Activated CD4-positive, alpha-beta memory T cell treated with anti-CD3 and anti-CD28 coated beads, Interleukin-2, amount 10 ng/mL, durations not matched to agents 7 days and 5 days (primary cell): ENCODE data around the gene RDH8. TPM values are rescaled to one million over a fixed set of nuclear protein-coding genes. Genes with fewer than 3 reads are reported as not detected.

ENCODE experiments used
- CTCF ChIA-PET: fragments of 350-600 bp; sonication (Branson Sonifier 250); formaldehyde crosslinking; loops from one replicate; lab custom pipeline; 2021; ENCODE audit warnings: antibody characterized with exemption, inconsistent platforms; lab: Charles Lee
- POLR2A ChIA-PET: fragments of 350-600 bp; sonication (Branson Sonifier 250); formaldehyde crosslinking; loops from one replicate; lab custom pipeline; 2021; ENCODE audit warnings: antibody characterized with exemption; lab: Charles Lee
- DNase-seq: peaks from one replicate; pipeline ENCODE4 v3.0.0-alpha.2; 2020
- H3K27ac Mint-ChIP-seq: one replicate; pipeline ENCODE4 v1.8.0; 2021; ENCODE audit warnings: mild to moderate bottlenecking, mixed read lengths
- H3K27me3 Mint-ChIP-seq: one replicate; pipeline ENCODE4 v1.8.0; 2021; ENCODE audit warnings: mixed read lengths
- H3K36me3 Mint-ChIP-seq: one replicate; pipeline ENCODE4 v1.8.0; 2021; ENCODE audit warnings: low read depth, mixed read lengths
- H3K4me1 Mint-ChIP-seq: one replicate; pipeline ENCODE4 v1.8.0; 2021; ENCODE audit warnings: mixed read lengths
- H3K4me3 Mint-ChIP-seq: one replicate; pipeline ENCODE4 v1.8.0; 2021; ENCODE audit warnings: mild to moderate bottlenecking, mixed read lengths
- H3K9me3 Mint-ChIP-seq: one replicate; pipeline ENCODE4 v1.8.0; 2021; ENCODE audit warnings: mixed read lengths
- total RNA-seq, 2 experiments: library from RNA; stranded (reverse); gene quantifications; one replicate each; pipeline ENCODE4 v1.2.3, GENCODE V29; 2021

The RDH8 gene, protein sequence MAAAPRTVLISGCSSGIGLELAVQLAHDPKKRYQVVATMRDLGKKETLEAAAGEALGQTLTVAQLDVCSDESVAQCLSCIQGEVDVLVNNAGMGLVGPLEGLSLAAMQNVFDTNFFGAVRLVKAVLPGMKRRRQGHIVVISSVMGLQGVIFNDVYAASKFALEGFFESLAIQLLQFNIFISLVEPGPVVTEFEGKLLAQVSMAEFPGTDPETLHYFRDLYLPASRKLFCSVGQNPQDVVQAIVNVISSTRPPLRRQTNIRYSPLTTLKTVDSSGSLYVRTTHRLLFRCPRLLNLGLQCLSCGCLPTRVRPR
- total RNA-seq: not detected

DNA sequence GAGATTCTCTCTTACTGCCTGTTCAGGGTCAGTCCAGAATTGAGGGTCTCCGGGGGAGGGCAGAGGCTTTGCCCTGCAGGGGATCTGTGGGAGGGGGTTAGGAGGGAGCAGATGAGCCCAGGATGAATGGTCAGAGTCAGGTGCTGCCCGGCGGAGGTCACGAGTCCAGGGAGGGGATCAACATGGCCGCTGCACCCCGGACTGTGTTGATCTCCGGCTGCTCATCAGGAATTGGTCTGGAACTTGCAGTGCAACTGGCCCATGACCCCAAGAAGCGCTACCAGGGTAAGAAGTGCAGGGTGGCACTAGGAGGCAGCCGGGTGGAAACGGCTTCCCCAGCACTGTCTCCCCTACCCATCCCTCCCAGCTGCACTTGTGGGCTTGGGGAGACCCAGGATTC, at the start of gene RDH8:
RDH8 (plus strand) TSS at position 168 of the 400 bp plus-strand sequence; CDS start at position 183, 15 bp downstream.
- Mint-ChIP-seq H3K4me1 (peaks cover 11% of the 10 kb centered on the region), H3K36me3 (no peaks in the 10 kb centered on the region), H3K27ac (no peak within 1 kb of the TSS), H3K4me3 (no peak within 1 kb of the TSS), H3K27me3 (peaks cover 38% of the 10 kb centered on the region), H3K9me3 (no peaks in the 10 kb centered on the region)
- CTCF ChIA-PET: no interaction called here
- DNase-seq: no peak
- POLR2A ChIA-PET: no interaction called here

DNA sequence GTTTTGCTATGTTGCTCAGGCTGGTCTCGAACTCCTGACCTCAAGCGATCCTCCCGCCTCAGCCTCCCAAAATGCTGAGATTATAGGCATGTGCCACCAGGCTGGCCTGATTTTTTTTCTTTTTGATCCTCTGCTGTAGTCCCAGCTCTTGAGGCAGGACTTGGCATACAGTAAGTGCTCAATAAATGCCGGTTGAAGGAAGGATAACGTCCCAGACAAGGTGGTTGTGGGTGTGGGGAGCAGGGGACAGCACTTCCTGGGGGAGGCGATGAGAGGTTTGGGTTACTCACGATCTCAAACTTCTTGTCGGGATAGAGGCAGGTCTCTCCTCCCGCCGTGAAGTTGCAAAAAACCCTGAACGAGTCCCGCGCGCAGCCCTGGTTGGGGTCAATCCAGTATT, 47.3 kb upstream of the RDH8 start:
- H3K27ac Mint-ChIP-seq: no peak overlapping the region
- H3K9me3 Mint-ChIP-seq: no peaks in the 10 kb centered on the region
- no peak overlapping the region for H3K4me3 Mint-ChIP-seq
- no peaks in the 10 kb centered on the region for H3K36me3 Mint-ChIP-seq
- peaks cover 14% of the 10 kb centered on the region for H3K27me3 Mint-ChIP-seq
- CTCF ChIA-PET: no interaction called here
- POLR2A ChIA-PET: no interaction called here
- no peak for DNase-seq
- no peaks in the 10 kb centered on the region for H3K4me1 Mint-ChIP-seq

DNA sequence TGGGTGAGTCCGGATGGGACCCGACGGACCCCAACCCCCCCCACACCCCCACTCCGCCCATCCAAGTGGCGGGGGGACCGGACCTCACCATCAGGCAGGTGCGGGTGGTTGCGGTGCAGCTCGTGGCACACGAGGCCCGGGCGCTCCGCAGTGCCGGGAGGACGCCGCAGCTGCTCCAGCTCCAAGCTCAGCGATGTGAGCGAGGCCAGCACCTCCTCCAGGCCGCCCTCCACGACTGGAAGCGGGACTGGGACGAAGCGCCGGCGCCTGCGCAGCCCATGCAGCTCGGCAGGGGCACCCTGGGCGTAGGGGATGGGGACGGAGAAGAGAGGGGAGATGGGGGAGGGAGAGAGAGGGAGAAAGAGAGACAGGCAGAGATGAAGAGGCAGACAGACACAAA, 46.8 kb upstream of the RDH8 start:
- POLR2A ChIA-PET: no interaction called here
- no peaks in the 10 kb centered on the region for H3K36me3 Mint-ChIP-seq
- H3K27me3 Mint-ChIP-seq: peaks cover 14% of the 10 kb centered on the region
- CTCF ChIA-PET: no interaction called here
- DNase-seq: no peak
- H3K27ac Mint-ChIP-seq: no peak overlapping the region
- no peaks in the 10 kb centered on the region for H3K9me3 Mint-ChIP-seq
- H3K4me3 Mint-ChIP-seq: no peak overlapping the region
- peaks cover 3% of the 10 kb centered on the region for H3K4me1 Mint-ChIP-seq

DNA sequence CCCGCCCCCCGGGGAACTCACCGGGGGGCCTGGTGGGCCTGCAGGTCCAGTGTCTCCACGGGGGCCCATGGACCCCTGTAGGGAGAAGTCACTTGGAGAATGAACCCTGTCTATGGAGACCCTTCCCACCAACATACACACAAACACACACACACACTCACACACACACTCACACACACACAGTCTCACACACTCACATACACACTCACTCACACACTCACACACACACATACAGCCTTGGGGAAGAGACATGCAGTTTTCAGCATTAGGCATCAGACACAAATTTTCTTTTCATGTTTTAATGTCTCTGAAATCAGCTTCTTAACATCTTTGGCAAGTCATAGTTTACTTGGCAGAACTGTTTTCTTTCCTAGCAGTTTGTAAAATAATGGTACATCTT, 46.0 kb upstream of the RDH8 start:
- H3K4me3 Mint-ChIP-seq: no peak overlapping the region
- peaks cover 10% of the 10 kb centered on the region for H3K4me1 Mint-ChIP-seq
- ChIA-PET CTCF (no interaction called here), POLR2A (no interaction called here)
- H3K27me3 Mint-ChIP-seq: peaks cover 14% of the 10 kb centered on the region
- no peak overlapping the region for H3K27ac Mint-ChIP-seq
- no peak for DNase-seq
- H3K9me3 Mint-ChIP-seq: no peaks in the 10 kb centered on the region
- no peaks in the 10 kb centered on the region for H3K36me3 Mint-ChIP-seq

DNA sequence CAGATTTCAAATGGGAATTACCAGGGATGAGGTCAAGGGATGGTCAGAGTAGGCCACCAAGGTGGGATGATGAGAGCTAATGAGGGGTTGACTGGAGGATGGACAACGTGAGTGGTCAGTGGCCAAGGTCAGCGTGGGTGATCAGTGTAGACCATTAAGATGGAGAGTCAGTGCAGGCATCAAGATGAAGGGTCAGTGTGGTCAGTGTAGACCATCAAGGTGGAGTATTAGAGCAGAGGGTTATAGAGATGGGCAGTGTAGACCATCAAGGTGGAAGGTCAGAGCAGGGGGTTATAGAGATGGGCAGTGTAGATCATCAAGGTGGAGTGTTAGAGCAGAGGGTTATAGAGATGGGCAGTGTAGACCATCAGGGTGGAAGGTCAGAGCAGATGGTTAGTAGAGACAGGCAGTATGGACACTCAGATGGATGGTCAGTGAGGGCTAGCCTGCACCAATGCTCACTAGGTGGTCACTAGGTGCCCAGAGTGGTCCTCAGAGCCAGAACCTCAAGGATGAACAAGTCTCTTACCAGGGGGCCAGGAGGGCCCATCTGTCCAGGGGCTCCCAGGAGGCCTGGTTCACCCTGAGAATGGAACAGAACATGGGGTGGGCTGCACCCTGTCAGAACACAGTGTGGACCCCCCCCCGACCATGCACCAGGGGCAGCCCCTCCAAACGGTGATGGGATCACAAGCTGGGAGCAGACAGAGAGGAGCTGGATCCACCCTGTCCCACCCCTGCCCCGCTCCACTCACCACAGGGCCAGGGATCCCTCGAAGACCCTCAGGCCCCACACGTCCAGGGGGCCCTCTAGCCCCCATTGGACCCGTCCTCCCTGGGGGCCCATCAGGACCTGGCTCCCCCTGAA, 44.2 kb upstream of the RDH8 start:
- ChIA-PET CTCF (no interaction called here), POLR2A (no interaction called here)
- no peak overlapping the region for H3K27ac Mint-ChIP-seq
- DNase-seq: no peak
- H3K4me1 Mint-ChIP-seq: peaks cover 10% of the 10 kb centered on the region
- H3K36me3 Mint-ChIP-seq: no peaks in the 10 kb centered on the region
- H3K27me3 Mint-ChIP-seq: peaks cover 14% of the 10 kb centered on the region
- H3K9me3 Mint-ChIP-seq: no peaks in the 10 kb centered on the region
- H3K4me3 Mint-ChIP-seq: no peak overlapping the region

DNA sequence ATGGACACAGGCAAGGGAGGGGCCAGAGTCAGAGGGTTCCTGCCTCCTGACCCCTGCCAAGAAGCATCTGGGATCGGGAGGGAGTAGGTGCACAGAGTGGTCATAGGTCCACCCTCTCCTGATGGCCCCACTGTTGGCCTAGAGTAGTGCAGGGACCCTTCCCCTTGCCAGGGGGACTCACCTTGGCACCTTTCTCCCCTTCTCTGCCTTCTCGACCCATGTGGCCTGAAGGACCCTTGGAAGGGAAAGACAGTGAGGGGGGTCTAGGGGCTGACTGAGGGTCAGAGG, 43.7 kb upstream of the RDH8 start:
- H3K36me3 Mint-ChIP-seq: no peaks in the 10 kb centered on the region

DNA sequence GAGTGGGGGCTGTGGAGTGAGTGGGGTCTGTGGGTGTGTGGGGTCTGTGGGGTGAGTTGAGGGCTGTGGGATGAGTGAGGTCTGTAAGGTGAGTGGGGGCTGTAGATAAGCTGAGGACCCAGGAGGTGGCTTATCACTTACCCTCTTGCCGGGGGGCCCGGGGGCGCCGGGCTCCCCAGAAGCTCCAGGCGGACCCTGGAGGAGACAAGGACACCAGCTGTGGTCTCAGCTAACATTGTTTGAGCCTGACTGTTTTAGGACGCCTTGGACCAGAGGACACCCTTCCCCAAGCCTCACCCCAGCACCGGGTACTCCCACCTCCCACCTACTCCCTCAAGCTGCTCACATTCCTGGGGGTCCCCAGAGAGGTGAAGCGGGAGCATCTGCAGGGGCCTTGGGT, 42.8 kb upstream of the RDH8 start:
- Mint-ChIP-seq H3K27me3 (peaks cover 14% of the 10 kb centered on the region), H3K27ac (no peak overlapping the region), H3K4me1 (peaks cover 10% of the 10 kb centered on the region), H3K9me3 (no peaks in the 10 kb centered on the region), H3K36me3 (no peaks in the 10 kb centered on the region), H3K4me3 (no peak overlapping the region)
- DNase-seq: no peak
- ChIA-PET CTCF (no interaction called here), POLR2A (no interaction called here)

More for the DNA sequence above, 43.7 kb upstream of the RDH8 start:
- ChIA-PET POLR2A (no interaction called here), CTCF (no interaction called here)
- DNase-seq: no peak
- Mint-ChIP-seq H3K27me3 (peaks cover 14% of the 10 kb centered on the region), H3K9me3 (no peaks in the 10 kb centered on the region), H3K27ac (no peak overlapping the region), H3K4me3 (no peak overlapping the region), H3K4me1 (peaks cover 10% of the 10 kb centered on the region)

DNA sequence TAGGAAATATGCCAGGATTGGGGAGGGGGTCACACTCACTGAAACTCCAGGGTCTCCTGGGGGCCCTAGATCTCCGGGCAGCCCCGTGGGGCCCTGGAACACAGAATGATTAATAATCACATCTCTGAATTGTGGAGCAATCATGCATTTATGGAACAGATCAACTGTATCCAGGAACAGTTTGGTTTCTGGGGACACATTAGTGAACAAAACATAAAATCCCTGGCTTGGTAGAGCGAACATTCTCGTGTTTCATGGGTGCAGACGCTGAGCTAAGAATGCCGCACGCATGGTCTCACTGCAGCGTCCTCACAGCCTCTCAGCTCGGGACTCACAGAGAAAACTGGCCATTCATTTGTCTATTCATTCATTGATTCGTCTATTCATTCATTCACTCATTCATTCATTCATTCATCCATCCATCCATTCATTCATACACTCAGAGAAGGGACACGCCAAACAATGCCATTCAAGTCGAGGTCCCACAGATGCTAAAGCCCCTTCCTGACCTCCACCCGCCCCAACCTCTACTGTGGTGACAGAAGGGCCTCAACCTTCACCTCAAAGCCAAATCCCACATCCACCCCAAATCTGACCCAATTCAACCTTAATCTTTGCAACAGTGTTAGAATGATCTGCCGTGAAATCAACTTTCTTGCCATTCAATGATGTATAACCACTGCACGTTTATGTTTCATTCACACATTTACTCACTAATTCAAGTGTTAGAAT, 42.0 kb upstream of the RDH8 start:
- H3K27ac Mint-ChIP-seq: no peak overlapping the region

DNA sequence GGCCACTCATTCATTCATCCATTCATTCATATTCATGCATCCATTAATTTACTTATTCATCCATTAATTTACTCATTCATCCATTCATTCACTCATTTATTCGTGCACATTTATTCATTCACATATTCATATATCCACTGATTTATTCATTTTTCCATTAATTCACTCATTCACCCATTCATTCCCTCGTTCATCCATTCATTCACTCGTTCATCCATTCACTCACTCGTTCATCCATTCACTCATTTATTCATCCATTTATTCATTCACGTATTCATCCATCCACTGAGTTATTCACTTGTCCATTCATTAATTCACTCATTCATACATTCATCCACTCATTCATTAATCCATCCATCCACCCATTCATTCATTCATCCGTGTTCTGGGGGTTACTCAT, 41.2 kb upstream of the RDH8 start:
- peaks cover 4% of the 10 kb centered on the region for H3K27me3 Mint-ChIP-seq
- no peak overlapping the region for H3K4me3 Mint-ChIP-seq
- H3K9me3 Mint-ChIP-seq: no peaks in the 10 kb centered on the region
- no peak overlapping the region for H3K27ac Mint-ChIP-seq
- ChIA-PET POLR2A (no interaction called here), CTCF (no interaction called here)
- peaks cover 10% of the 10 kb centered on the region for H3K4me1 Mint-ChIP-seq
- no peak for DNase-seq
- no peaks in the 10 kb centered on the region for H3K36me3 Mint-ChIP-seq

More for the DNA sequence above, 42.0 kb upstream of the RDH8 start:
- Mint-ChIP-seq H3K36me3 (no peaks in the 10 kb centered on the region), H3K27me3 (peaks cover 8% of the 10 kb centered on the region), H3K4me1 (peaks cover 10% of the 10 kb centered on the region), H3K9me3 (no peaks in the 10 kb centered on the region), H3K4me3 (no peak overlapping the region)
- ChIA-PET POLR2A (no interaction called here), CTCF (no interaction called here)
- DNase-seq: no peak

DNA sequence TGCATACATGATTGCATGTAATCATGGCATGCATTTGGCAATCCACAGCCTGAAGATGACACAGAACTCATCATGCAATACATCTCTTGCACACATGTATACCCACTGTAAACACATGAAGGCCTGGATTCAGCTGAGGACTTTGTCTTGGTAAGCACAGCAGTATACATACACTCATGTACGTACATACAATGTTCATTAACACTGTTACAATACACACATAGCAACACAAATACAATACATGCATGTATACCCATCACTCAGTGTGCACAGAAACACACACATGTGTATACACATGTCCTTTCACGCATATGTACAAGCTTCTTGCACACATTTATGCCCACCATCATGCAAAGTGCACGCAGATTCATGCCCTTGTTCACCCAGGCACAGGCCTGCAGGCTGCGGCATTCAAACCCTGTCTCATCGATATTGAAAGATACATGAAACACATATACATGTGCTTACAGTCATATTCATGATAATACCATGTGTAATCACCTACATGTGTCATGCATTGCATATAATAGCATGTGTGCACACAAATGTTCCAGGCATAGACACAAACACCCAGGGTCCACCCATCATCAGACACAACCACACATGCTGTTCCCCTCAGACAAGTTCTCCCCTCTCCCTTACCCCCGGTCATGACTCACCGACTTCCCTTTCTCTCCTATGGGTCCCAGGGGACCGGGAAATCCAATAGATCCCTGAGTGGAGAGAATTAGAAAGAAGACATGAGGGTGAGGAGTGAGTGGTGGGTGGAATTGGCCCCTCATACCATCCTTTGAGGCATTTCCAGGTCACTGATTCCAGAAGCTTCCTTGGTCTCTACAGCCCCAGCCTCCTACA, 31.6 kb upstream of the RDH8 start:
- Mint-ChIP-seq H3K9me3 (no peaks in the 10 kb centered on the region), H3K27me3 (peaks cover 6% of the 10 kb centered on the region), H3K4me3 (no peak overlapping the region), H3K36me3 (no peaks in the 10 kb centered on the region), H3K27ac (no peak overlapping the region), H3K4me1 (no peaks in the 10 kb centered on the region)
- no peak for DNase-seq
- ChIA-PET POLR2A (no interaction called here), CTCF (no interaction called here)

DNA sequence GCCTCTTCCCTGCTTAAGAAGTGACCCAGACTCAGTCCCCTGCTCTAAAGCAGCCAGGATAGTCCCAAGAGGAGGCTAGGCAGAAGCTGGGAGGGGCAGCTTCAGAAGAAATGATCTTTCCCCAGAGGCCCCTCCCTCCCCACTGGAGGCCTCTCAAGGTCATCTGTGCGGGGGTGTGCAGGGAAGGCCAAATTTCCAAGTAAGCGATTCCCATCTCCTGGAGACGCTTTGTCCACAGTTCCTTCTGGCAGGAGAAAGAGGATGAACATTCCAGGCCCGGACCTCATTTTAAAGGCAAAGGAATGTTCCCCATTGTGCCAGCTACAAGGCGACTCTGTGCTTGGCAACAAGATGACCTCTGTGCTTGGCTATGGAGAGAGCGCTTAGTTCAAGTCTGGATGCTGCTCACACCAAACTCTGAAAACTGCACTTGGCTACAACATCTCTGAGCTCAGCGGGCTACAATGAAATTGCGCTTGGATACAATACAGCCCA, 26.4 kb upstream of the RDH8 start:
- DNase-seq: no peak
- Mint-ChIP-seq H3K9me3 (no peaks in the 10 kb centered on the region), H3K27me3 (peaks cover 4% of the 10 kb centered on the region), H3K36me3 (no peaks in the 10 kb centered on the region), H3K4me1 (no peaks in the 10 kb centered on the region), H3K27ac (no peak overlapping the region), H3K4me3 (no peak overlapping the region)
- POLR2A ChIA-PET: no interaction called here
- CTCF ChIA-PET: interaction anchor here (1.9 kb wide), 1 partner anchor 13 kb away, joined by 8 read pairs; no protein-coding TSS in a partner anchor

DNA sequence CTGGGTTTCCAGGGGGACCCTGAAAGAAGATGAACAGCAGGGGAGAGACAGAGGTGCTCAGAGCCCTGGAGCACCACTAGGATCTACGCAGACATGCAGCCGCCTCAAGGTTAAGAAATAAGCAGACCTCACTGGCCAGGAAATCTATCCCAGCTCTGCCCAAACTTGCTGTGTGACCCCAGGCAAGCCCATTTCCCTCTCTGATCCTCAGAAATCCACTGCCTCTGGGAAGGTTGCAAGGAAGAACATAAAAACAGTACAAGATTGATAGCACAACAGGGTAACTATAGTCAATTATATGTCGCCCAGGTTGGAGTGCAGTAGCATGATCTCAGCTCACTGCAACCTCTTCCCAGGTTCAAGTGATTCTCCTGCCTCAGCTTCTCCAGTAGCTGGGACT, 23.8 kb upstream of the RDH8 start:
- no peak overlapping the region for H3K27ac Mint-ChIP-seq

More for the DNA sequence above, 23.8 kb upstream of the RDH8 start:
- no peaks in the 10 kb centered on the region for H3K4me1 Mint-ChIP-seq
- CTCF ChIA-PET: interaction anchor here (0.8 kb wide), 1 partner anchor 16 kb away, joined by 3 read pairs; no protein-coding TSS in a partner anchor
- peaks cover 2% of the 10 kb centered on the region for H3K27me3 Mint-ChIP-seq
- POLR2A ChIA-PET: no interaction called here
- DNase-seq: no peak
- no peak overlapping the region for H3K4me3 Mint-ChIP-seq
- no peaks in the 10 kb centered on the region for H3K36me3 Mint-ChIP-seq
- no peaks in the 10 kb centered on the region for H3K9me3 Mint-ChIP-seq
